ENCODE data around the gene G3BP1.

Gene G3BP1

DNA sequence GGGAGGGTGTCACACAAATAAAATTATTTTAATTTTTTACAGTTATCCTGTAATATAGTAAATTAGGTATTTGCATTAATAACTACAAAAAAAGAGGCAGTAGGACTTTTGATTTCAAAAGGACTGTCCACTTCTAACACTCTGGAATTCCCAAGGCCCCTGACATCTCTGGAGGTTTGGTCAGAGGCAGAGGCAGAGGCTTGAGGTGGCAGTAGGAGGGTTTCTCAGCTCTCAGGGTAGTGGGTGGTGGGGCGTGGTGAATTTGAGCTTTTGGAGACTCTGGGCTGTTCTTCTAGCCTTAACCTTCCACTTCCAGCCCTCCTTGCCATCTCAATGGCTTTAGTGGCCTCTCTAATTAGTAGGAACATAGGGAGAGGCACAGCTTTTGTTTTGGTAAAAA, 36.1 kb upstream of the G3BP1 start:
- no peak overlapping the region for H3K4me2 ChIP-seq (ENCODE audit: low read length)
- H3K4me1 ChIP-seq (ENCODE audit: insufficient read depth, low read length, severe bottlenecking) = no peaks in the 10 kb centered on the region
- H3K79me2 ChIP-seq (ENCODE audit: insufficient read depth, low read length) = no peaks in the 10 kb centered on the region
- no peak overlapping the region for H3K9ac ChIP-seq (ENCODE audit: low read length)
- TF ChIP-seq, protein P1, sequence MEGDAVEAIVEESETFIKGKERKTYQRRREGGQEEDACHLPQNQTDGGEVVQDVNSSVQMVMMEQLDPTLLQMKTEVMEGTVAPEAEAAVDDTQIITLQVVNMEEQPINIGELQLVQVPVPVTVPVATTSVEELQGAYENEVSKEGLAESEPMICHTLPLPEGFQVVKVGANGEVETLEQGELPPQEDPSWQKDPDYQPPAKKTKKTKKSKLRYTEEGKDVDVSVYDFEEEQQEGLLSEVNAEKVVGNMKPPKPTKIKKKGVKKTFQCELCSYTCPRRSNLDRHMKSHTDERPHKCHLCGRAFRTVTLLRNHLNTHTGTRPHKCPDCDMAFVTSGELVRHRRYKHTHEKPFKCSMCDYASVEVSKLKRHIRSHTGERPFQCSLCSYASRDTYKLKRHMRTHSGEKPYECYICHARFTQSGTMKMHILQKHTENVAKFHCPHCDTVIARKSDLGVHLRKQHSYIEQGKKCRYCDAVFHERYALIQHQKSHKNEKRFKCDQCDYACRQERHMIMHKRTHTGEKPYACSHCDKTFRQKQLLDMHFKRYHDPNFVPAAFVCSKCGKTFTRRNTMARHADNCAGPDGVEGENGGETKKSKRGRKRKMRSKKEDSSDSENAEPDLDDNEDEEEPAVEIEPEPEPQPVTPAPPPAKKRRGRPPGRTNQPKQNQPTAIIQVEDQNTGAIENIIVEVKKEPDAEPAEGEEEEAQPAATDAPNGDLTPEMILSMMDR (IDR thresholded peaks at IDR 0.05; ENCODE audit: low read length) = no peak
- TF ChIP-seq EZH2 (IDR thresholded peaks at IDR 0.05; ENCODE audit: borderline replicate concordance, low read length) = no peak
- H3F3A ChIP-seq (ENCODE audit: insufficient read depth, low read length) = no peaks in the 10 kb centered on the region
- H3K4me3 ChIP-seq (ENCODE audit: low read depth, low read length, poor library complexity, severe bottlenecking) = no peak overlapping the region
- H2AFZ ChIP-seq (ENCODE audit: low read length) = no peak overlapping the region
- H3K9me2 ChIP-seq (ENCODE audit: low read depth, low read length) = no peaks in the 10 kb centered on the region
- no peaks in the 10 kb centered on the region for H3K36me3 ChIP-seq (ENCODE audit: insufficient read depth, low read length)
- H3K27me3 ChIP-seq (ENCODE audit: insufficient read depth, low read length) = no peaks in the 10 kb centered on the region
- no peaks in the 10 kb centered on the region for H4K20me1 ChIP-seq (ENCODE audit: insufficient read depth, low read length)
- H3K27ac ChIP-seq (ENCODE audit: low read depth, low read length, poor library complexity, severe bottlenecking) = no peak overlapping the region
- H3K9me3 ChIP-seq (ENCODE audit: low read length) = no peaks in the 10 kb centered on the region

DNA sequence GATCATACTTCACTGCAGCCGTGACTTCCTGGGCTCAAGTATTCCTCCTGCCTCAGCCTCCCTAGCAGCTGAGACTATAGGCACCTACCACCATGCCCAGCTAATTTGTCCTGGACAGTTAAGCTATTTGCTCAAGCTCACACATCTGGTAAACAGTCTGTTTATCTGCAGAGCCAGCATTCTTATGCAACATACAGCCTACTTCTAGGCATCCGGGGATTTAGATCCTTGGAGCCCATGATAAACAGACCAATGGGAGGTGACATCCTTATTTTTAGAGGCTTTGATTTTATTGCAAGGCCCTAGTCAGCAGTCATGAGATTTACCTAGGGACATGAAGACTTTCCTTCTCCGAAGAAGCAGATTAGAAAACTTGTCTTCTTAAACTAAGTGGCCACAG, 34.3 kb upstream of the G3BP1 start:
- Histone ChIP-seq H3K9me3 (ENCODE audit: low read length) (no peaks in the 10 kb centered on the region), H3K4me3 (ENCODE audit: low read depth, low read length, poor library complexity, severe bottlenecking) (no peak overlapping the region), H3K4me2 (ENCODE audit: low read length) (no peak overlapping the region), H3K9ac (ENCODE audit: low read length) (no peak overlapping the region), H3F3A (ENCODE audit: insufficient read depth, low read length) (no peaks in the 10 kb centered on the region), H2AFZ (ENCODE audit: low read length) (no peak overlapping the region), H3K9me2 (ENCODE audit: low read depth, low read length) (no peaks in the 10 kb centered on the region), H3K27me3 (ENCODE audit: insufficient read depth, low read length) (no peaks in the 10 kb centered on the region), H3K4me1 (ENCODE audit: insufficient read depth, low read length, severe bottlenecking) (no peaks in the 10 kb centered on the region), H3K36me3 (ENCODE audit: insufficient read depth, low read length) (peaks cover 4% of the 10 kb centered on the region; the same call in 1 of the 2 replicates), H3K79me2 (ENCODE audit: insufficient read depth, low read length) (no peaks in the 10 kb centered on the region), H3K27ac (ENCODE audit: low read depth, low read length, poor library complexity, severe bottlenecking) (no peak overlapping the region), H4K20me1 (ENCODE audit: insufficient read depth, low read length) (no peaks in the 10 kb centered on the region)
- TF ChIP-seq, protein P1 (IDR thresholded peaks at IDR 0.05; ENCODE audit: low read length) = no peak
- no peak for TF ChIP-seq EZH2 (IDR thresholded peaks at IDR 0.05; ENCODE audit: borderline replicate concordance, low read length)

DNA sequence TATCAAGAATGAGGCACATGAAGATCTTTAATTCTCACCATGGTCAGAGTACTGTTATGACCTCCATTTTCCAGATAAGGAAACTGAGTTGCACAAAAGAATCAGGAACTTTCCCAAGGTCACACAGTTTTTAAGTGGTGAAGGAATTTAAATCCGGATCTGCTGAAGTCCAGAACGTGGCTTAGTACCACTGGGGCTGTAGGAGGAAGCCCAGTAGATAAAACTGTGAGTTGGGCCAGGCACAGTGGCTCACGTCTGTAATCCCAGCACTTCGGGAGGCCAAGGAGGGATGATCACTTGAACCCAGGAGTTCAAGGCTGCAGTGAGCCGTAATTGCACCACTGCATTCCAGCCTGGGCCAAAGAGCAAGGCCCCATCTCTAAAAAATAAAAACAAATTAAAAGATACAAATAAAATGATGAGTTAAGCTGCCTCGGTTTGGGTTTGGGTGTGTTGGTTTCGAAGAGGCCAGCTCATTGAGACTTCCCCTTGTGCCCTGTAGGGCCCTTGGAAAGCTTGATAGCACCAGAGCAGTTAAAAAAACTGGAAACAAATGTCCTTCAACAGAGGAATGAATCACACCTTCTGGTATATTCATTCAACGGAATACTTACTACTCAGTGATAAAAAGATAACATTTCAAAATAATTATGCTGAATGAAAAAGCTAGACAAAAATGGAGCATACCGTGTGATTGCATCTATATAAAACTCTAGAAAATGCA, 33.5 kb upstream of the G3BP1 start:
- H3K4me1 ChIP-seq (ENCODE audit: insufficient read depth, low read length, severe bottlenecking) = no peaks in the 10 kb centered on the region
- H3K27ac ChIP-seq (ENCODE audit: low read depth, low read length, poor library complexity, severe bottlenecking) = no peak overlapping the region
- no peaks in the 10 kb centered on the region for H3K9me2 ChIP-seq (ENCODE audit: low read depth, low read length)
- no peak overlapping the region for H3K4me2 ChIP-seq (ENCODE audit: low read length)
- H3F3A ChIP-seq (ENCODE audit: insufficient read depth, low read length) = no peaks in the 10 kb centered on the region
- no peak overlapping the region for H2AFZ ChIP-seq (ENCODE audit: low read length)
- no peaks in the 10 kb centered on the region for H3K79me2 ChIP-seq (ENCODE audit: insufficient read depth, low read length)
- H3K9ac ChIP-seq (ENCODE audit: low read length) = no peak overlapping the region
- H3K4me3 ChIP-seq (ENCODE audit: low read depth, low read length, poor library complexity, severe bottlenecking) = no peak overlapping the region
- no peaks in the 10 kb centered on the region for H3K27me3 ChIP-seq (ENCODE audit: insufficient read depth, low read length)
- H3K36me3 ChIP-seq (ENCODE audit: insufficient read depth, low read length) = peaks cover 12% of the 10 kb centered on the region; the same call in 1 of the 2 replicates
- H4K20me1 ChIP-seq (ENCODE audit: insufficient read depth, low read length) = no peaks in the 10 kb centered on the region
- H3K9me3 ChIP-seq (ENCODE audit: low read length) = no peaks in the 10 kb centered on the region
- TF ChIP-seq, protein P1 (IDR thresholded peaks at IDR 0.05; ENCODE audit: low read length) = no peak
- TF ChIP-seq EZH2 (IDR thresholded peaks at IDR 0.05; ENCODE audit: borderline replicate concordance, low read length) = no peak

Data from OCI-LY1 (cell line).